ENCODE measurements around the gene TMEM87B.

Gene TMEM87B

DNA sequence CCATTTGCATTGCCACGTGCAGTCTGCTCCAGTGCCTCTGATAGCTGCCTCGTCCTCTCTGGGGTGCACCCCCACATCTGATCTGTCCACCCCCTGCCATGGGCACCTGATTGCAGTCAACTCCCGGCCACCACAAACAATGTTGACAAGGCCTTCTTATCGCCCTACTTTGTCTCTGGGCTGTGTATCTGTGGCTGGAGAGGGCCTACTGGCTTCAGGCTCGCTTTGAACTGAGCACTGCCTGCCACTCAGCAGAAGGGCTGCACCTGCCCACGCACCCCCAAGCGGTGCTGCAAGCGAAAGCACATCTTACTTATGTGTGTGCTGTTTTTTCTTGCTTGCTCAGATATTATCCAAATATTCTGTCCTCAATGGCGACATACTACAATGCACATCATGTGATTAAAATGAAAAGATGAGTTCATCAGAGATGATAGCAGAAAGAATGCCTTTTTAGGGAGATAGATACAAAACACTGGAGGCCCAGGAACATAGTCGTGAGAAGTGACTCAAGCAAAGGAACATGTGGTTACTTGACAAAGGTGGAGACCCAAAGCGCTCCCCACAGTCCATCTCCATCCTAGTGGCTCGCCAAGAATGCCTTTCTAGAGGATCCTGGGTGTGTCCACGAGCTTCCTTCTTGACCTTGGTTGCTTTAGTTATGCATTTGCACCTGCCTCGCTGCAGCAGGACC lies 111.9 kb downstream of the TMEM87B start:
- DNase-seq (ENCODE audit: low read depth in 2 of 2) = no peak

DNA sequence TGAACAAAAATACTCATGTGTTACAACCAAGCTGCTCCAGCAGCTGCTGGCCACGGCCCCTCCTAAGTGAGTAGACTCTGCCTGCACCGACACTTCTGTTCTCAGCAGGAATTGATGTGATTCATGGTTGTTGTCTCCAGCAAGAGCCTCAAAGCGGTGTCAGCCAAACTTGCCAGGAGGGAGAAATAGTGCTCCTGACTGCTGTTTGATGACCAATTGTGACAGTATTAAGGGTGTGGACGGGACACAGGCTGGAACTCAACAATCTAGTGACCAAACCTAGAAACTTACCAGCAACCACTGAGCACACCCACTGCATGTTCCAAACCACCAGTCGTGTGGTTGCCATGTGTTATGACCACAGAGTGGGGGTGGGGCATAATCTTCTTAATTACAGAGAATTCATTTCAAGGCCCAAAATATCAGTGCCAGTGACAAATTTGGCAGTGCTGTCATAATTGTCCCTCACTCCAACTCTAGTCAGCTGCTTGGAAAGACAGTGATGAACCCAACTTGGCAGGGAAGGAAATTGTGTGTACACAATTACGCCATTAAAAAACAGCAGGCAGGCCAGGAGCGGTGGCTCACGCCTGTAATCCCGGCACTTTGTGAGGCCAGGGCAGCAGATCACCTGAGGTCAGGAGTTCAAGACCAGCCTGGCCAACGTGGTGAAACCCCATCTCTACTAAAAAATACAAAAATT lies 113.5 kb downstream of the TMEM87B start:
- DNase-seq (ENCODE audit: low read depth in 2 of 2) = no peak

Data from fibroblast of skin of left biceps (primary cell).